Endothelial cell of umbilical vein (primary cell): ENCODE measurements around the gene TCEAL3. TPM values are rescaled to one million over a fixed set of nuclear protein-coding genes. Genes with fewer than 3 reads are reported as not detected.

ENCODE experiments used
- BruUV-seq: library from RNA; stranded (reverse); fragments of 400-500 nt; replicated peaks from 2 replicates; lab custom pipeline; 2021; lab: Mats Ljungman, UMichigan
- CTCF ChIA-PET: fragments of 300-600, 350-600 bp; sonication (Branson Sonifier 250); formaldehyde crosslinking; loops from one replicate; lab custom pipeline; 2021; ENCODE audit warnings: antibody characterized with exemption, inconsistent platforms; lab: Charles Lee
- POLR2A ChIA-PET: fragments of 300-600, 350-600 bp; sonication (Branson Sonifier 250); formaldehyde crosslinking; loops from one replicate; lab custom pipeline; 2021; ENCODE audit warnings: antibody characterized with exemption, inconsistent platforms; lab: Charles Lee
- DNase-seq: peaks from one replicate; pipeline ENCODE4 v3.0.0-alpha.2; 2011; ENCODE audit warnings: low read depth, low spot score
- FAIRE-seq: peaks from 2 replicates; lab custom pipeline; 2011; peaks lifted over from hg19 to GRCh38; lab: Jason Lieb, UNC
- H2AFZ ChIP-seq: 2 replicates; pipeline ENCODE4 v1.6.0; 2012; ENCODE audit warnings: low read depth, low read length, control low read depth, inconsistent platforms
- H3K27ac ChIP-seq: 2 replicates; pipeline ENCODE4 v1.5.1; 2011; ENCODE audit warnings: low read depth, mild to moderate bottlenecking, control low read depth, low read length, moderate library complexity; ENCODE audit not compliant: insufficient read depth
- H3K27me3 ChIP-seq, 2 experiments: 2 replicates each; pipeline versions ENCODE4 v1.6.0 to v1.6.1; 2011; ENCODE audit warnings: low read length in 2 of 2, mixed read lengths in 1 of 2; ENCODE audit not compliant: control insufficient read depth in 2 of 2, insufficient read depth in 2 of 2
- H3K36me3 ChIP-seq, 2 experiments: 2 replicates in 1 of 2; 3 replicates in 1 of 2; pipeline ENCODE4 v1.5.1; 2011; ENCODE audit warnings: low read length in 2 of 2, mild to moderate bottlenecking in 1 of 2, moderate library complexity in 1 of 2; ENCODE audit not compliant: control insufficient read depth in 2 of 2, insufficient read depth in 2 of 2; ENCODE audit errors: extremely low read depth in 1 of 2
- H3K4me1 ChIP-seq: 3 replicates; pipeline ENCODE4 v1.5.1; 2011; ENCODE audit warnings: mild to moderate bottlenecking, low read length; ENCODE audit not compliant: control insufficient read depth, insufficient read depth; ENCODE audit errors: extremely low read depth
- H3K4me2 ChIP-seq: 2 replicates; pipeline ENCODE4 v1.6.1; 2011; ENCODE audit warnings: low read length, control low read depth, mixed read lengths; ENCODE audit not compliant: insufficient read depth
- H3K4me3 ChIP-seq, 3 experiments: fragments of 200-600 bp in 1 of 3; sonication (generic), shearing (Covaris generic) in 1 of 3; replicated peaks in 1 of 3; 2 replicates each; pipeline ENCODE4 v1.5.1; 2011 to 2016; ENCODE audit warnings: control low read depth in 3 of 3, low read length in 3 of 3, mild to moderate bottlenecking in 2 of 3, inconsistent platforms in 1 of 3, low read depth in 1 of 3, moderate library complexity in 1 of 3; ENCODE audit not compliant: insufficient read depth in 1 of 3
- H3K79me2 ChIP-seq: 2 replicates; pipeline ENCODE4 v1.6.0; 2012; ENCODE audit warnings: low read length, inconsistent platforms; ENCODE audit not compliant: control insufficient read depth, insufficient read depth
- H3K9ac ChIP-seq: replicated peaks from 2 replicates; pipeline ENCODE3; 2011; ENCODE audit warnings: low read length, control low read depth; ENCODE audit not compliant: insufficient read depth; ENCODE audit errors: extremely low read depth
- H3K9me1 ChIP-seq: replicated peaks from 3 replicates; pipeline ENCODE4 v1.6.0; 2011; ENCODE audit warnings: mild to moderate bottlenecking, low read length; ENCODE audit not compliant: control insufficient read depth, insufficient read depth; ENCODE audit errors: extremely low read depth
- H3K9me3 ChIP-seq: replicated peaks from 2 replicates; pipeline ENCODE4 v1.5.1; 2012; ENCODE audit warnings: low read length, inconsistent platforms; ENCODE audit not compliant: control insufficient read depth, insufficient read depth
- H4K20me1 ChIP-seq: replicated peaks from 2 replicates; pipeline ENCODE3; 2011; ENCODE audit warnings: mild to moderate bottlenecking, low read length; ENCODE audit not compliant: control insufficient read depth, insufficient read depth; ENCODE audit errors: extremely low read depth
- EZH2 ChIP-seq: IDR thresholded peaks from 2 replicates; pipeline ENCODE4 v1.6.1; 2012; ENCODE audit warnings: borderline replicate concordance, low read depth, mild to moderate bottlenecking, moderate library complexity, low read length, inconsistent platforms; ENCODE audit not compliant: severe bottlenecking
- FOS ChIP-seq: IDR thresholded peaks from 2 replicates; pipeline ENCODE4 v1.6.1; 2011; ENCODE audit warnings: mild to moderate bottlenecking, low read length, moderate library complexity, borderline replicate concordance; ENCODE audit not compliant: insufficient read depth
- POLR2A ChIP-seq: IDR thresholded peaks from 2 replicates; pipeline ENCODE4 v1.6.1; 2012; ENCODE audit warnings: low read depth, mild to moderate bottlenecking, control low read depth, low read length
- dilution Hi-C: fragments of 300-500 bp; cut with MboI; formaldehyde crosslinking; loops from one replicate; pipeline ENCODE4 v1.15.0; 2019; ENCODE audit warnings: low sequenced_read_pairs; ENCODE audit not compliant: extremely low pct_ligation_motif_present
- intact Hi-C: fragments of 100-400 bp; cut with micrococcal nuclease; formaldehyde crosslinking; loops from one replicate; pipeline ENCODE4 v1.10.0; 2022
- polyA plus RNA-seq, 4 experiments: library from polyadenylated mRNA; depleted of rRNA in 3 of 4; stranded (reverse) in 3 of 4; unstranded in 1 of 4; fragments of >200 nt; gene quantifications; 2 replicates each; pipeline versions ENCODE4 v1.2.1 to v1.2.3, GENCODE V29; 2011 to 2012; ENCODE audit warnings: missing spikeins in 1 of 4
- total RNA-seq: library from RNA; stranded (reverse); gene quantifications from 2 replicates; pipeline ENCODE4 v1.2.3, GENCODE V29; 2021

The TCEAL3 gene
- total and polyA plus RNA-seq, 2 donors (not counting 3 experiments of a cell fraction or from before 2014, with no cell fraction given), result 8.9 to 23.7 TPM

DNA sequence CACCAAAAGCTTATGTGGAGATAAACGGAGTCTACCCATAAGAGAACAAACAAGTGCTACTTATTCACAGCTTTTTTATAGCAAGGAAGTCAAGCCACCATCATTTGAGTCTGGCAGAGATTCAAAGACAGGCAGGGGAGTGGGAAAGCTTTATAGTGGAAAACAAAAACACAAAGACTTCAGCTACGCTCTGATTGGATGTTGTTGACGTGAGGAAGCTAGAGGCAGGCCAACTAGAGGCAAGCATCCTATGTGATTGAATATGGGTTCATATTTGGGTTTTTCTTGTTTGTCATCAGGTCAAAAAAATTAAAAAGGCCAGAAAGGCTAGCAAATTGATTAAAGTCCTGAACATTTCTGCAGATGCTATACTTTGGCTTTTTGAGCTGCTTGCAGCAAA, 23.2 kb upstream of the TCEAL3 start:
- dilution Hi-C loops, result no loop called here
- Histone ChIP-seq H3K79me2 (peaks cover 9% of the 10 kb centered on the region), H3K4me1 (no peaks in the 10 kb centered on the region), H3K4me2 (peak overlapping the region; percentile 47), H3K9me1 (no peaks in the 10 kb centered on the region), H3K4me3 (no peak overlapping the region), H2AFZ (peak overlapping the region; percentile 24), H4K20me1 (no peaks in the 10 kb centered on the region), H3K9me3 (no peaks in the 10 kb centered on the region), H3K9ac (no peak overlapping the region), H3K27ac (no peak overlapping the region), H3K36me3 (no peaks in the 10 kb centered on the region), H3K27me3 (no peaks in the 10 kb centered on the region)
- TF ChIP-seq FOS (no peak), POLR2A (no peak)
- no TSS peak for BruUV-seq
- peak; percentile 41 for DNase-seq
- FAIRE-seq, result peak; percentile 40
- ChIA-PET POLR2A (no interaction called here), CTCF (no interaction called here)
- intact Hi-C loops, result loop anchor here (2.0 kb wide), 2 partner anchors 30 to 102 kb away; partner anchors contain the start of gene MORF4L2

DNA sequence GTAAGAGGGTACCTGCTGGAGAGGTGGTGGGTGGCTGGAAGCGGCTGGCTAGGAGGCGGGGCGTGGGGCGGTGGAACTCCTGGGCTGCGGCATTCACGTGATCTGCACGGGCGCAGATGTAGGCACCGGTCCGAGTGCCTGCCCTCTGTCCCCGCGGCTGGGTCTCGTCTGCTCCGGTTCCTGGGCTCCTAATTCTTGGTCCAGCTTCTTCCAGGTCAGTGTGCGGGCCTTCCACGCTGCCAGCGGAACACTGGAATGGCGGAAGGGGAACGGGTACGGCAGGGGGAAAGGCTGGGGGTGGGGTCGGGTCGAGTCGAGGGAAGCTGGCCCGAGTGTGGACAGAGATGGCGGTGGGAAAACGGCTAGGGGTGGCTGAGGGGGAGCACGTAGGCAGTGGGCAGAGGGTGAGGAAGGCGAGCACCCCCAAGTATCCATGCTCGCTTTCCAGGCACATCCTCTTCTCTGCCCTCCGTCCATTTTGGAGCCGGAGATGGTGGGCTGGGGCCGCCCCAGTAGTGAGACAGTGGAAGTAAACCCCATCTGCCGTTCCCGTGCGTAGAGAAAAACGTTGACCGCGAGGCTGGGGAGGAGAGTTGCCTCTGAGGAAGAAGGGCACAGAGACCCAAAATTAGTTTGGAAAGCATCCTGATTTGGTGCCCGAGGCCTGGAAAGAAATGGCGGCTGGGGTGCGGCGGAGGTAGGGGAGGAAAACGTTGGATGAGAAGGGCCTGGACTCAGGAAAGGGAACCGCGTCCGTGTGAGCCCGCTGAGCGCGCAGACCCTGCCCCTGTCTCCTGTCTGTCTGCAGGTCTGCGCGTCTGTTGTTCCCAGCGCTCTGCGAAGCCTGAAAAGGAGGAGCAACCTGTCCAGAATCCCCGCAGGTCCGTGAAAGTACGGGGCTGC, 22.1 kb upstream of the TCEAL3 start, which contains the start of gene TCEAL4:
TCEAL4 (plus strand) TSS at position 105 of the 903 bp plus-strand sequence. CDS start 1,161 bp downstream, outside the sequence.
- H3K9ac ChIP-seq, result peak within 1 kb of the TSS; percentile 69
- peak within 1 kb of the TSS; percentile 32 for H3K27ac ChIP-seq
- no peaks in the 10 kb centered on the region for H3K27me3 ChIP-seq
- ChIA-PET POLR2A (interaction anchor here (0.6 kb wide), 1 partner anchor 25 kb away, joined by 3 read pairs; no protein-coding TSS in a partner anchor), CTCF (interaction anchor here (1.1 kb wide), 1 partner anchor 52 kb away, joined by 4 read pairs; no protein-coding TSS in a partner anchor)
- TF ChIP-seq EZH2, result no peak
- peak; percentile 30 for TF ChIP-seq POLR2A
- H3K9me1 ChIP-seq, result no peaks in the 10 kb centered on the region
- H3K79me2 ChIP-seq, result peaks cover 9% of the 10 kb centered on the region
- H3K4me2 ChIP-seq, result peak within 1 kb of the TSS; percentile 49
- dilution Hi-C loops, result no loop called here
- no peaks in the 10 kb centered on the region for H4K20me1 ChIP-seq
- H2AFZ ChIP-seq, result peak within 1 kb of the TSS; percentile 25
- H3K4me1 ChIP-seq, result no peaks in the 10 kb centered on the region
- TSS peak; percentile 19 for BruUV-seq
- FAIRE-seq (peak; percentile 15), DNase-seq (peak; percentile 36)
- peak within 1 kb of the TSS; percentile 63 to 87 (median 68) for H3K4me3 ChIP-seq
- intact Hi-C loops, result loop anchor here (1.0 to 5.0 kb wide), 4 partner anchors 31 to 101 kb away; partner anchors contain the start of gene MORF4L2
- H3K36me3 ChIP-seq, result no peaks in the 10 kb centered on the region
- no peaks in the 10 kb centered on the region for H3K9me3 ChIP-seq
